GM23338 (cell line): Measurements from ENCODE around the gene ETV6. TPM values are rescaled to one million over a fixed set of nuclear protein-coding genes. Genes with fewer than 3 reads are reported as not detected.

Experiments used
- ATAC-seq: fragments of 200-7000 bp; cut with Tn5 transposase; 3 replicates; pipeline ENCODE4 v1.9.1; 2020
- DNase-seq: peaks from one replicate; pipeline ENCODE4 v3.0.0-alpha.2; 2015; ENCODE audit warnings: low spot score
- H2AFZ ChIP-seq: fragments of 200-600 bp; sonication (generic); 2 replicates; pipeline ENCODE4 v1.8.0; 2016; ENCODE audit warnings: antibody characterized with exemption, mild to moderate bottlenecking, moderate library complexity
- H3F3A ChIP-seq: fragments of 200-600 bp; sonication (generic); replicated peaks from 2 replicates; pipeline ENCODE4 v1.8.0; 2017; ENCODE audit warnings: antibody characterized with exemption, mixed run types, low read depth
- H3K27ac ChIP-seq: fragments of 200-600 bp; sonication (generic); 2 replicates; pipeline ENCODE4 v1.6.1; 2016; ENCODE audit warnings: low read depth
- H3K27me3 ChIP-seq: fragments of 200-600 bp; sonication (generic); 2 replicates; pipeline ENCODE4 v1.8.0; 2016; ENCODE audit warnings: mild to moderate bottlenecking, mixed run types, moderate library complexity; ENCODE audit not compliant: insufficient read depth
- H3K36me3 ChIP-seq: fragments of 200-600 bp; sonication (generic); 2 replicates; pipeline ENCODE4 v1.8.0; 2016; ENCODE audit warnings: mild to moderate bottlenecking; ENCODE audit not compliant: insufficient read depth
- H3K4me1 ChIP-seq: fragments of 200-600 bp; sonication (generic); 2 replicates; pipeline ENCODE4 v1.8.0; 2016; ENCODE audit warnings: mild to moderate bottlenecking, moderate library complexity; ENCODE audit not compliant: insufficient read depth
- H3K4me2 ChIP-seq: fragments of 200-600 bp; sonication (generic); 2 replicates; pipeline ENCODE4 v1.7.1; 2017; ENCODE audit warnings: mixed run types
- H3K4me3 ChIP-seq: fragments of 200-600 bp; sonication (generic); 2 replicates; pipeline ENCODE4 v1.6.1; 2016; ENCODE audit warnings: mixed run types
- H3K79me2 ChIP-seq: fragments of 200-600 bp; sonication (generic); replicated peaks from 2 replicates; pipeline ENCODE4 v1.8.0; 2017; ENCODE audit warnings: mild to moderate bottlenecking; ENCODE audit not compliant: insufficient read depth
- H3K9me2 ChIP-seq: fragments of 200-600 bp; sonication (generic); 2 replicates; pipeline ENCODE4 v1.8.0; 2017; ENCODE audit not compliant: insufficient read depth
- H4K20me1 ChIP-seq: fragments of 200-600 bp; sonication (generic); replicated peaks from 2 replicates; pipeline ENCODE4 v1.8.0; 2017; ENCODE audit warnings: mild to moderate bottlenecking; ENCODE audit not compliant: insufficient read depth
- H3K27ac Mint-ChIP-seq: 2 replicates; pipeline ENCODE4 v1.8.0; 2020; ENCODE audit warnings: inconsistent platforms, mild to moderate bottlenecking, moderate library complexity, mixed read lengths
- H3K27me3 Mint-ChIP-seq: 3 replicates; pipeline ENCODE4 v1.8.0; 2022; ENCODE audit warnings: low read depth, mild to moderate bottlenecking, moderate library complexity, mixed read lengths, inconsistent platforms; ENCODE audit not compliant: insufficient read depth, poor library complexity
- H3K36me3 Mint-ChIP-seq: 3 replicates; pipeline ENCODE4 v1.8.0; 2021; ENCODE audit warnings: low read depth, mild to moderate bottlenecking, inconsistent platforms, moderate library complexity, mixed read lengths
- H3K4me1 Mint-ChIP-seq: 3 replicates; pipeline ENCODE4 v1.8.0; 2020; ENCODE audit warnings: mild to moderate bottlenecking, inconsistent platforms, mixed read lengths
- H3K4me3 Mint-ChIP-seq: 3 replicates; pipeline ENCODE4 v1.8.0; 2021; ENCODE audit warnings: moderate library complexity, mild to moderate bottlenecking, inconsistent platforms, mixed read lengths
- H3K9me3 Mint-ChIP-seq: 3 replicates; pipeline ENCODE4 v1.8.0; 2020; ENCODE audit warnings: moderate library complexity, mild to moderate bottlenecking, inconsistent platforms, mixed read lengths
- CREB1 ChIP-seq: fragments of 250-450 bp; sonication (Bioruptor Pico); IDR thresholded peaks from 2 replicates; pipeline ENCODE4 v1.5.0; 2020; ENCODE audit warnings: low read depth, mild to moderate bottlenecking, moderate library complexity
- ETS1 ChIP-seq: IDR thresholded peaks from 2 replicates; pipeline ENCODE4 v1.6.1; 2016; ENCODE audit warnings: antibody characterized with exemption
- EZH2 ChIP-seq: fragments of 200-600 bp; sonication (generic); IDR thresholded peaks from one replicate; pipeline ENCODE4 v1.8.0; 2017; ENCODE audit warnings: antibody characterized with exemption, mild to moderate bottlenecking, low read depth; ENCODE audit not compliant: unreplicated experiment
- EZH2phosphoT487 ChIP-seq: fragments of 200-600 bp; sonication (generic); IDR thresholded peaks from one replicate; pipeline ENCODE4 v1.8.1; 2018; ENCODE audit warnings: antibody characterized with exemption; ENCODE audit not compliant: unreplicated experiment
- JUNB ChIP-seq: IDR thresholded peaks from one replicate; pipeline ENCODE4 v1.6.1; 2016; ENCODE audit warnings: antibody characterized with exemption; ENCODE audit not compliant: unreplicated experiment
- NANOG ChIP-seq: IDR thresholded peaks from 2 replicates; pipeline ENCODE4 v1.6.1; 2016; ENCODE audit warnings: antibody characterized with exemption, borderline replicate concordance
- POLR2AphosphoS5 ChIP-seq: IDR thresholded peaks from 2 replicates; pipeline ENCODE4 v1.6.1; 2016; ENCODE audit warnings: antibody characterized with exemption, low read depth
- REST ChIP-seq: IDR thresholded peaks from one replicate; pipeline ENCODE4 v1.6.1; 2018; ENCODE audit warnings: antibody characterized with exemption; ENCODE audit not compliant: unreplicated experiment
- ZNF114 ChIP-seq: fragments of 250-450 bp; sonication (Bioruptor Pico); IDR thresholded peaks from 2 replicates; pipeline ENCODE4 v1.5.0; 2020; ENCODE audit warnings: mild to moderate bottlenecking, moderate library complexity
- ZNF331 ChIP-seq: fragments of 250-450 bp; sonication (Bioruptor Pico); IDR thresholded peaks from 2 replicates; pipeline ENCODE4 v1.5.0; 2020; ENCODE audit warnings: low read depth, mild to moderate bottlenecking, moderate library complexity
- ZNF462 ChIP-seq: fragments of 250-450 bp; sonication (Bioruptor Pico); IDR thresholded peaks from 2 replicates; pipeline ENCODE4 v1.5.0; 2020; ENCODE audit warnings: mild to moderate bottlenecking, moderate library complexity
- polyA plus RNA-seq: library from polyadenylated mRNA; unstranded; fragments of >200 nt; fragmentation: Nextera tagmentation; extraction: Ambion mirVana; gene quantifications from 2 replicates; pipeline ENCODE4 v1.2.1, GENCODE V29; 2016
- total RNA-seq: library from RNA; depleted of rRNA; stranded (reverse); fragments of >200 nt; shearing (Covaris generic); gene quantifications from 2 replicates; pipeline ENCODE4 v1.2.3, GENCODE V29; 2014

The ETV6 gene
- total and polyA plus RNA-seq, 2 experiments from 2014 or later = 7.5 to 15.1 TPM

- Histone ChIP-seq H4K20me1 (no peaks in the 10 kb centered on the region), H3K27ac (no peak overlapping the region), H2AFZ (no peak overlapping the region), H3K4me1 (peaks cover 26% of the 10 kb centered on the region), H3F3A (peaks cover 3% of the 10 kb centered on the region; the same call in 1 of the 2 replicates), H3K9me2 (no peaks in the 10 kb centered on the region), H3K79me2 (peaks cover 78% of the 10 kb centered on the region), H3K27me3 (no peaks in the 10 kb centered on the region), H3K4me3 (no peak overlapping the region), H3K4me2 (no peak overlapping the region), H3K36me3 (no peaks in the 10 kb centered on the region)
- peaks cover 54% of the 10 kb centered on the region for H3K4me1 Mint-ChIP-seq
- no peaks in the 10 kb centered on the region for H3K9me3 Mint-ChIP-seq
- H3K4me3 Mint-ChIP-seq = no peak overlapping the region
- peaks cover 5% of the 10 kb centered on the region; the same call in 1 of the 3 replicates for H3K36me3 Mint-ChIP-seq
- peaks cover 7% of the 10 kb centered on the region for H3K27me3 Mint-ChIP-seq
- H3K27ac Mint-ChIP-seq = no peak overlapping the region
- no peak for ATAC-seq
- DNase-seq = no peak
- TF ChIP-seq ETS1 = no peak
- no peak for TF ChIP-seq EZH2phosphoT487
These were observed 9.3 kb downstream of the ETV6 start for GRCh38 chr12:11658791-11659190.

GRCh38 chr12:11660624-11661023, 11.2 kb downstream of the ETV6 start:
- H3K27me3 ChIP-seq = no peaks in the 10 kb centered on the region
- no peak for TF ChIP-seq ZNF331 (CRISPR knock-in tag)
- no peak for TF ChIP-seq EZH2phosphoT487
- no peak for TF ChIP-seq CREB1
- no peak for TF ChIP-seq POLR2AphosphoS5
- no peak for TF ChIP-seq ZNF114
- TF ChIP-seq EZH2 = no peak
- TF ChIP-seq NANOG = no peak
- no peak for TF ChIP-seq ZNF462 (CRISPR knock-in tag)
- no peak for TF ChIP-seq REST
- TF ChIP-seq JUNB = no peak

More at GRCh38 chr12:11660624-11661023, 11.2 kb downstream of the ETV6 start:
- no peak overlapping the region for H3K27ac ChIP-seq
- H3K9me3 Mint-ChIP-seq = no peaks in the 10 kb centered on the region
- H3K36me3 Mint-ChIP-seq = peaks cover 10% of the 10 kb centered on the region; the same call in 1 of the 3 replicates
- H2AFZ ChIP-seq = no peak overlapping the region
- no peak overlapping the region for H3K27ac Mint-ChIP-seq
- H3K4me3 ChIP-seq = no peak overlapping the region
- H3K4me1 Mint-ChIP-seq = peaks cover 49% of the 10 kb centered on the region
- no peaks in the 10 kb centered on the region for H3K9me2 ChIP-seq
- H3K36me3 ChIP-seq = no peaks in the 10 kb centered on the region
- peaks cover 7% of the 10 kb centered on the region for H3K27me3 Mint-ChIP-seq
- no peak for ATAC-seq
- H3K4me3 Mint-ChIP-seq = no peak overlapping the region
- H3K4me1 ChIP-seq = peaks cover 26% of the 10 kb centered on the region
- H4K20me1 ChIP-seq = no peaks in the 10 kb centered on the region
- no peak overlapping the region for H3K4me2 ChIP-seq
- peaks cover 77% of the 10 kb centered on the region for H3K79me2 ChIP-seq
- DNase-seq = no peak
- peaks cover 3% of the 10 kb centered on the region; the same call in 1 of the 2 replicates for H3F3A ChIP-seq
